ENCODE data around the gene NPEPL1.

The NPEPL1 gene

DNA sequence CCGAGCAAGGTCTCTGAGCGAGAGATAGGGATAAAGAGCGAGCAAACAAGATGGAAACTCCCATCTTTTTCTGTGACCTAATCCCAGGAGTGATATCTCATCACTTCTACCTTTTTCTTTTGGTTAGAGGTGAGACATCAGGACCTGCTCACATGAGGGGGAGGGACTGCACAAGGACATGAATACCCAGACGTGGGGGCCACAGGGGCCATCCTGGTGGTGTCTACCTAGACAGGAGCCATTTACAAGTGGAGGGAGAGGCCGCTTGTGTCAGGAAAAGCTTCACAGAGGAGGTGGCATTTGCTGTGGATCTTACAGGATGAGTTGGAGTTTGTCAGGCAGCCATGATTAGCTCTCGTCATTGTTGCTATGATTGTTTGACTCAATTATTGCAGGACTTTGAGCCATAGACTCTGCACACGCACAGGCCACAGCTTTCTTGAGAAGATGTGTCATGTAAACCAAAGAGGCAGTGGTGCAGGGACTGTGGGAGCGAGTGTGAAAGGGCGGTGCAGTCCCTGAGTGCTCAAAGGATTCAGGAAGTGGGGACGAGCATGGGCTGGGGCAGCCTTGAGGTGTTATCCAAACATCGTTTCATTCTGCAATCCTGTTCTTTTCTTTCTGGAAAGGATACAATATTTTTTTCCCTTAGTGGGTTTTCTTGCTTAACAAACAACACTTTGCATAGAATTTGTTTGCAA, 7.7 kb downstream of the NPEPL1 start:
- DNase-seq (ENCODE audit: low spot score): no peak

DNA sequence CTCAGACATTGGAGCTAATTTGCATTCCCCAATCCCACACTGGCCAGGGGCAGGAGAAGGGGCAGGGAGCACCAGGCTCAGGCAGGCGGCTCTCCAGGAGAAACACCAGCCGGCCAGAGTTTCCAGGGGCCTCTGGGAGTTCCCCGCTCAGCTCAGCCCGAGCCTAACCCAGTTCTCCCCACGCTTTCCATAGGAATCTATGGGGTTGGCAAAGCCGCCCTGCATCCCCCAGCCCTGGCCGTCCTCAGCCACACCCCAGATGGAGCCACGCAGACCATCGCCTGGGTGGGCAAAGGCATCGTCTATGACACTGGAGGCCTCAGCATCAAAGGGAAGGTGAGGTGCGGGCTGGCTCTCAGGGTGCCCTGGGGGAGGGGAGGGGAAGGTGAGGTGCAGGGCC, 8.2 kb downstream of the NPEPL1 start:
- DNase-seq (ENCODE audit: low spot score): no peak

DNA sequence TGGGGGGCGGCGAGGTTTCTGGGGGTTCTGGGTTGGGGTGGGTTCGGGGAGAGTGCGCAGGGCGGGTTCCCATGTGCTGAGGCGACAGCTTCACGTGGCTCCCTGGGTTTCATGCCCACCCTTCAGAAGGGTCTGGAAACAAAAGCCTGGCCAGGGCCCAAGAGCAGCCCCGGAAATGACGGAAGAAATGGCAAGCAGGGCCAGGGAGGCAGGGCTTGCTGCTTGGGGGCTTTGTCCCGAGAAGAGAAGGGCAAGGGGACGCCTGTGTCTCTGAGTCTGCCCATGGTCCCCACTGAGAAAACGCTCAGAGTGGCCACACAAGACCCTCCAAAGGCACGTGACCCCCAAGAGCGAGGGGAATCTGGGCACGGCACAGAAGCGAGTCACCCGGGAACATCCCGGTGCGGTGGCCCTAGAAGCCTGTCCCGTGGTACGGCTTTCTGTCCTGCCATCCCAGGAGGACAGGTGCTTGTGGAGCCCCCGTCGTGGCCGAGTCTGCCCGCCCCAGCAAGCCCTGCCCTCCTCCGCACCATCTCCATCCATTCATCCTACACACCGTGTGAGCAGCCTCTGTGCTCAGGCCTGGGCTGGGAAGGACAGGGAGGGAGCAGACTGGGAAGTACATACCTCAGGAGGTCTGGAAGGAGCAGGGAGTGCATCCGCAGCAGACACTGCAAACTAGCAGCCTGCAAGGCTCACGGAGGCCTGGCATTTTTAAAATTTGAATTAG, 9.0 kb downstream of the NPEPL1 start:
- DNase-seq (ENCODE audit: low spot score): no peak

DNA sequence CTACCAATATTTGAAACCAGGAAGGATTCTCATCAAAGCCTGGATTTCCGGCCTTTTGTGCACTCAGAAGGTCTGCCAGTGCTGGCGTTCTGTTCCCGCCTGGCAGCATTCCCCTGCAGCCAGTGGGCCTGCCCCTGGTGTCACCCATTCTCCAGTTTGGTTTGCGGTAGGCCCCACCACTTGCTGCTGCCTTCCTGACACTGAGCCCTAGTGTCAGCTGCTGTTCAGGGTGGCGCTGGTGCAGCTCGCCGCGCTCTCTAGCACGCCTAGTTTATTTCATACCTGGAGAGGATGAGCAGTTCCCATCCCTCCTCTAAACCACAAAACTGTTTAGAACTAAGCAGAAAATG, 9.5 kb downstream of the NPEPL1 start:
- no peak for DNase-seq (ENCODE audit: low spot score)

DNA sequence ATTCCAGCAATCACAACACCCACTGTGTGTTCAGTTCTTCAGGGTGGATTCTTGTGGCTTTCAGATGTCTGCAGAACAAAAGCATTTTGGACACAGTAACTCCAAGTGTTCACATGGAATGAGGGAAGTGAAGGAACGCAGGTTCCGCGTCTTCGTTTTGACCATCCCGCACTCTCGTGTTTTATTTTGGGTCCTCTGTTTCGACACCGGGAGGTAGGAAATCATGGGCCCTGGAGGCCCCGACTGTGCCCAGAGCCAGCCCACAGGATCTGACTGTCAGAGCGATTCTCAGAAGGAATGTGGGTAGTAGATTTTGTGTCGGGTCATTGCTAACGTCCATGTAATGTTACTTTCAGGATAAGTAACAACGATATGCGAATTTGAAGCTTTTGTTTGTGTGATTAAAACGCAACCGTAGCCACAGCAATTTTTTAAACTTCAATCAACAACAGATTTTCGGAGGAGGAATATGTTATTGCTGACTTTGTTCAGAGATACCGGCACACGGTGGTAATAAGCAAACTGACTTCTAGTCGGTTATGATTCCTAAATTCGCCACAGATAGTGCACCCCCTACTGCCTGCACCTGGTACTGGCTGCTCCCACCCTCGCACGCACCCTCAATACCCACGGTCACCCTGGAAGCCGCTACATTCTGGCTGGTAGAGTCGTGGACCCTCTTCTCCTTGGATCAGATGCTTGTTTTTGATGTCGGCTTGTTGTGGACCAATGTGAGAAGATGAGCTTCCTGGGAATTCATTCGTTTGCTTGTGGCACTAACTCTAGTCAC, 10.5 kb downstream of the NPEPL1 start:
- DNase-seq (ENCODE audit: low spot score): no peak

DNA sequence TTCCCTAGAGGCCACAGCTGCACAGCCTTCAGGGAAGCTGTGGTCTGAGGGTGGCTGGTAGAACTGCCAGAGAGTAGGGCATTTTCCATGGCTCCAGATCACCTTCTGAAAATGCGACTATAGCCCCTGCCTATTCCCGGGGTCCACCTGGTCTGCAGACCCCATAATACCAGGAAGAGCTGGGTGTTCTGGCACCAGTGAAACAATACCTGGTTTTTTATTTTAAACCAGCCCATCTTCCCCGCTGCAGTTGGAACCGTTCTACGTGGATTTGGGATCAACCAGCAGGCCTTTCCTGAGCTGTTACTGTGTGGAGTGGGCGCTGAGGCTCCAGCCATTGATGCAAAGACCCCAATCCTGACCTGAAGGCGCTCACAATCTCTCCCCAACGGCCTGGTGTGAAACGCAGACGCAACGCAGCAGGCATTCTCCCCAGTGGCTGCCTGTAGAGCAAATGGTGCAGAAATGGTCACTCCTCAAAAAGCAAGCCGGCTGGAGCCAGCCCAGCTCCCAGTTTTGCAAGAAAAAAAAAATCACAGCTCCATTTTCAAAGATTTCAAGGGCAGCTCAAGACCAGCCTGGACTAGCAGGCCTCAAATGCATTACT, 11.3 kb downstream of the NPEPL1 start:
- no peak for DNase-seq (ENCODE audit: low spot score)

DNA sequence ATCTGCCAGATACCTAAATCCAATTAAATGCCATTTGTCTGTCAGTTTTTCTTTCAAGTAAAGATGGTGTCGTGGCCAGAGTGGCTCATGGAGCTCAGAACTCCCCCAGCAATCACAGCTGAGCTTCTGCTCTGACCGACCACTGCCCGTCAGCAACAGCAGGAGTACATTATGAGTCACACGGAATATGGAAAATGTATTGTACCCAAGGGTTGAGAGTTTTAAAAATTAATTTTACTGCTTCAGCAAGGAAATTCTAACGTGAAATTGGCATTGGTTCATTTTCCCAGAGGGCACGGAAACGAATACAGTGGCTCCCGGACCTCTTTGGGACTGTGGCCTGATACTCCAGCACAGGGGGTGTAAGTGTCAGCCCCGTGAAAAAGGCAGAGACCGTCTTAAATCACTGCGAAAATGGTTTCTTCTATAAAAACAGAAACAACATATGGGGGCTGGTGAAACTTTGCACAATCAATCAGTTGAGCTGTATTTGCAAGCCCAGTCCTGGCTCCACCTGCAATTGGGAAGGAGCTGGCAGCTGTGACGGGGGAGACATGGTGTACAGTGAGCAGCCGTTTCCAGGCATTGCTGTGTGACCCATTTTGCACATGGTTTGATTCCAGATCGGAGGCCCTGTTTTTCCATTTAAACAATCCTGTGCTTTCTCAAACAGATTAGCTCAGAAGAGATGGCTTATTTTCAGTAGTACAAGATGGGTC, 12.8 kb downstream of the NPEPL1 start:
- no peak for DNase-seq (ENCODE audit: low spot score)

DNA sequence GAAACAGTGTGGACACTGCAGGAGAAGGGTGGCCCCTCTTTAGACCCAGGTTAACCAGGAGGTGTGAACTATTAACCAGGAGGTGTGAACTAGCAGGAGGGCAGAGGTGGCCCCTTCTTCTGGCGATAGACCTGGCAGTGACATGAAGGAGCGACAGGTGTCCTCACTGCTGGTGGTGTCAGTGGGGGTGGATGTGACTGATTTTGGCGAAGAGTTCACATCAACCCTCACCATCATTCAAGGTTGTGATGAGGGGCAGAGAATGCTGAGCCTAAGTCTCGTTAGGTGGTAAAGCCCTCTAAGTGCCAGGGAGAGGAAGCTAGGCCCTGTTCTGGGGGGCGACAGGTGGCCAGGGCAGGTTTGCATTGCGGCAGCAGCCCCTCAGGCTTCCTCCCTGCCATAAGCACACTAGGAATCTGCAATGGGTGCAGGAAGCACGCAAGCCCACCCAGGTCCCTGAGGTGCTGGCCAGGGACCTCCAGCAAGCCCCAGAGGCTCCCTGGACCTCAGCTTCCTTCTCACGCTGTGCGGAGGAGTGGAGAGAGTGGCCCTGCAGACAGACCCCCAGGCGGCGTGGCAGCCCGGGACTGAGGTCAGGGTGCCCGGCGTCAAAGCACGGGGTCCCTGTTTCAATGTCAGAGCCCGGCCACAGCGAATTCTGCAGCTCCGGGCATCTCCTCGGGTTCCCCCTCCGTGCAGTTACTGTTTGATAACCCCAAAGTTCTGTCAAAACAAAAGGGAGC, 13.7 kb downstream of the NPEPL1 start:
- DNase-seq (ENCODE audit: low spot score): no peak

DNA sequence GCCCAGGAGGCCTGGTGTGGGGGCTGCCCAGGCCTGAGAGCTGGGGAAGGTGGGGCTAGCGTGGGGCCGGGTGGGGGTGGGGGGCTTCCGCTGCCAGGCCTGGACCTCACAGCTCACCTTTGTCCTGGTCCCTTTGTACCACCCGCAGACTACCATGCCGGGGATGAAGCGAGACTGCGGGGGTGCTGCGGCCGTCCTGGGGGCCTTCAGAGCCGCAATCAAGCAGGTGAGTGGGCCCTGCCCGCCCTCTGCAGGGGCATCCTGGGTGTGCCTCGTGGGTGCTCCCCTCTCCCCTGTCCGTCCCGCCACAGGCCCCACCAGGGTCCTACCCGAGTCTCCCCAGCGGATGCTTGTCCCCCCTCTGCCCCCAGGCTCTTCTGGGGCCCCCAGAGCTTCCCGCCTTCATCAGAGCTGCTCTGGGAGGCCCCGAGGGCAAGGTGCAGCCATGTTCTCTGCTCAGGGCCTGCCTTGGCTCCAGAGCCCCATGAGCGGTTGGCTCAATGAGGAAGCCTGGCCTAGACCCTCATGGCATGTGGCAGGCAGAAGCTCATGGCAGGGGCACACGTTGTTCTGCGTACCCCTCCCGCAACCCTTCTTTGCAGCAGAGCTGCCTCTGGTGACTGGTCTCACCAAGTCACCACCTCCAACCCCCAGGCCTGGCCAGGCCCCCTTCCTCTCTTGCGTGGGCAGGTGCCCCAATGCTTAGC, 14.5 kb downstream of the NPEPL1 start:
- DNase-seq (ENCODE audit: low spot score): no peak

DNA sequence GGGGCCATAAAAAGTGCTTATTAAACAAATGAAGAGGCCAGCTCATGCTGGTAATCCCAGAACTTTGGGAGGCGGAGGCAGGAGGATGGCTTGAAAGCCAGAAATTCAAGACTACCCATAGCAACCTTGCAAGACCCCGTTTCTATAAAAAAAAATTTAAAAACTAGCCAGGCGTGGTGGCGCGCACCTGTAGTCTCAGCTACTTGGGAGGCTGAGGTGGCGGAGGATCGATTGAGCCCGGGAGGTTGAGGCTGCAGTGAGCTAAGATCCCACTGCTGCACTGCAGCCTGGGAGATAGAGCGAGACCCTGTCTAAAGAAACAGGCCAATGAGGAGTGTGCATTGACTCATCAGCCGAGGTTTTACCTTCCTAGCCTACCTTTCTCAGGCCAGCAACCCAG, 15.2 kb downstream of the NPEPL1 start:
- DNase-seq (ENCODE audit: low spot score): no peak

DNA sequence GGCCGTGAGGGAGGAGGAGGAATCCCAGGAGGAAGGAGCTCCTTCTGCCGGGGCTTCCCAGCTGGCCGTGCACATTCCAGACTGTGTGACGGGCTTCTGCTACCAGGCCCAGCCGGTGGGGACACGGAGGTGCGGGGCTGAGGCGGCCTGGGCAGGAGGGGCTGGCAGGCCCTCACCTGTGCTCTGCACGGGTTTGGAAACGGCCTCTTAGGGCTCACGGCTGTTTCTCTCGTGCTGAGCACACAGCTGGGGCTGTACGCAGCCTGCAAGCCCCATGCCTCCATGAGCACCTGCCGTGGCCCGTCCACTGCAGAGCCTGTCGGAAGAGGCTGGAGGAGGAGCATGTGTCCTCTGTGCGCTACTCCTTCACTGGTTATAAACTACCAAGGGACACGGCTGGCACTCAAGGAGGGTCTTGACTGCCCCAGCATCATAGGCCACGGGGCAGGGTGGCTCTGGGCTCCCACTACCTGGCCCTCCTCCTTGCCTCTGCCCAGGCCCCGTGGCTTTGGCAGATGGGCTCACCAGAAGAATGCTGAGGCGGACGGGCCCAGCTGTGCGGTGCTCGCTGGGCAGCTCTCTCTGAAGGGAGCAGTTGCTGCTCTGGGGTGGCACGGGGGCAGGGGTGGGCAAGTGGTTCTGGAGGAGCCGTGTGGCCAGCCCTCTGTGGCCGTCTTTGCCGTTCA, 15.8 kb downstream of the NPEPL1 start:
- DNase-seq (ENCODE audit: low spot score): peak; percentile 4

DNA sequence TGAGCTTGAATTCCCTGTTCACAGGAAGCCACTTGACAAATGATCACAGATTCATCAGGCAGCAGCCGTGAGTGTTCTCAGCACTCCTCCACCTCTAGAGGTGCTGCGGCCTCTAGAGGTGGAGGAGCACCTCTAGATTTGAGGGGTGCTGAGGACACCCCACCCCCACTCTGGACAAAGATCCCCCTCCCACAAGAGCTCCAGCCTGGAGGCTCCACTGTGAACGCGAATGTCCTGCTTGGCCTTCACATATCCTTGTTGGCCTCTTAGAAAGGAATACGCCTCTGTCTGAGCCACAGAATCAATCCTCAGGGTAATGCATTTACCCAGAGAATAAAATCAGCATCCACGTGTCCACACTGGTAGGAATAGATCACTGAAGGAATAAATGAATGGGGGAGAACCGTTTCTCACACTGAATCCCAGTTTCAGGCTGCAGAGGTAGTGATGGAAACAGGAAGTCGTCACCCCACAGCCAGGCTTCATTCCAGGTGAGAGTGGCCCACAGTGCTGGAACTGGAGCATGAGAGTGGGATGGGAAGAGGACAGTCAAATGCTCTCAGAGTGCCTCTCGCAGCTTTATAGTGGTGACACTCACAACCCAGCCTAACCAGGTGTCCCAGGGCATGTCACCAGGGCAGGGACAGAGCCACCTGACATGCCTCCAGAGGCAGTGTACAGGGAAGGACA, 16.6 kb downstream of the NPEPL1 start:
- no peak for DNase-seq (ENCODE audit: low spot score)

DNA sequence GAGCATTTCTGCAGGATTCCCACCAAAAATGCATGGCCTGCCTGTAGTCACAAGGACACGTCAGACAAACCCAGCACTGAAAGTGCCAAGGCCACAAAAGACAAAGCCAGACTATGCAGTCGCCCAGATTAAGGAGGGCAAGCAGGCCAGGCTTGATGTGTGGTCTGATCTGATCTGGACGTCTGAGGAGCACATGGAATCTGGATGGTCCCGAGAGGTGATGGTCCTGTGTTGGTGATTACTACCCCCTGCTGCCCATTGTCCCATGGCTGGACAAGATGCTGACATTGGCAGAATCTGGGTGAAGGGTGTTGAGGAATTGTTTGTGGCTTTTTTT, 17.1 kb downstream of the NPEPL1 start:
- peak; percentile 4 for DNase-seq (ENCODE audit: low spot score)

DNA sequence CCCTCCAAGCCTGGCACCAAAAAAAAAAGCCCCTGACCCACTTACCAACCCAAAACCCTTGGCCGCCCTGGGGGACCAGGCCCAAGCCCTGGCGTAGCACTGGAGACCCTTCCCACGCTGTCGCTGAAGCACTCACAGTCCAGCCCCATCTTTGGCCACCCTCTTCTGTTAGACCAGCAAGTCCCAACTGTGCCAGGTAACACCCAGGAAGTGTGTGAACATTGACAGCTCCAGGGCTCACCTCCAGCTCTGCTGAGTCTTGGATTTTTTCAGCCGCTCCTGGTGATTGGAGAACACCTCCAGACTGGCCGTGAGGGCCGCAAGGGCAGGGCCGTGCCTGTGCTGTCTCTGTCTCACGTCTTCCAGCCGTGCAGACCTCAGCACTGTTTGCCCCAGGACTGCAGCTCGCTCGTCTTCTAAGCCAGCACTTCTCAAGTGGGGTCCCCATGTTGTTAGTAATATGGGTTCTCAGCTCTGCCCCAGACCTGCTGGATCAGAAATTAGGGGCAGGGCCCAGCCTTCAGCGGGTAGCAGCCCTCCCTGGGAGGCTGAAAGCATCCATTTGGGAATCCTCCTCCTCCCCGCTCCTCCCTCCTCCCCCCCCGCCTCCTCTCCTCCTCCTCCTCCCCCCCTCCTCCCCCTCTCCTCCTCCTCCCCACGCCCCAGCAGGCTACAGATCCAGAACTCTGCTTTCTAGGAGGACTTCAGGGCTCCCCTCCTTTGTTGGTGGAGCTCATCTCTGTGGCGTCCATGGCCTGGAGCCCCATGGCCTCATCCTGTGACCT, 18.1 kb downstream of the NPEPL1 start:
- peak; percentile 2 for DNase-seq (ENCODE audit: low spot score)

DNA sequence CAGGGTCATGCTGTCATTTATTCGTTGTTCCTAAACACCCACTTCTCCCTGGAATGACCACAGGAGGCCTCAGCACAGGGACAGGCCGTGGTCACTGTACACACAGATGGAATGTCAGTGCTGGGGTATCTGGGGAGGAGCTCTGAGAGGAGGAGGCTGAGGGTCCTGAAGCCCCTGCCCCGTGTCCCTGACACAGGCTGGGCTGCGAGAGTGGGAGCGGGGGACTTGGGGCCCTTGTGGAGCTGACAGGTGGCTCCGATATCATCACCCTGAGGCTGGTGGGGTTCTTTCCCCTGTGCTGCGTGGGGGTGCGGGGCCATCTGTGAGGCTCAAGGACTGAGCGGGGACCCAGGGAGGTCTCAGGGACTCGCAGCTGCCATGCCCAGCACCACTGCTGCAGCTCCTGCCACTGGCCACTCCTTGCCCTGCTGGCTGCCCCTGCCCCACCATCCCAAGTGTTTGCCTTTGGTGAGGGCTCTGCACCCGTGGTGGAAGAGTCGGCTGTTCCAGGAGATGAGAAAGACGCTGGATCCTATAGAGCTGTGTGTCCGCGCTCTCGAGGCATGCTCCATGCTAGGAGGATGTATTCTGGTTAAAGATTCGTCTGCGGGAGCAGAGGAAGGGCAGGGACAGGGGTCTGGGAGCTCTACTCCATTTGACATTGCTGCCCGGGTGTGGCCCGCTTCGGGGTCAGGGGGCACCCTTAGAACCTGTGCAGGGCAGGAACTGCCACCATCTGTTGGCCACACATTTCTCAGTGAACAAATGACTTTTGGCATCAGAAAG, 18.9 kb downstream of the NPEPL1 start:
- DNase-seq (ENCODE audit: low spot score): peak; percentile 5

DNA sequence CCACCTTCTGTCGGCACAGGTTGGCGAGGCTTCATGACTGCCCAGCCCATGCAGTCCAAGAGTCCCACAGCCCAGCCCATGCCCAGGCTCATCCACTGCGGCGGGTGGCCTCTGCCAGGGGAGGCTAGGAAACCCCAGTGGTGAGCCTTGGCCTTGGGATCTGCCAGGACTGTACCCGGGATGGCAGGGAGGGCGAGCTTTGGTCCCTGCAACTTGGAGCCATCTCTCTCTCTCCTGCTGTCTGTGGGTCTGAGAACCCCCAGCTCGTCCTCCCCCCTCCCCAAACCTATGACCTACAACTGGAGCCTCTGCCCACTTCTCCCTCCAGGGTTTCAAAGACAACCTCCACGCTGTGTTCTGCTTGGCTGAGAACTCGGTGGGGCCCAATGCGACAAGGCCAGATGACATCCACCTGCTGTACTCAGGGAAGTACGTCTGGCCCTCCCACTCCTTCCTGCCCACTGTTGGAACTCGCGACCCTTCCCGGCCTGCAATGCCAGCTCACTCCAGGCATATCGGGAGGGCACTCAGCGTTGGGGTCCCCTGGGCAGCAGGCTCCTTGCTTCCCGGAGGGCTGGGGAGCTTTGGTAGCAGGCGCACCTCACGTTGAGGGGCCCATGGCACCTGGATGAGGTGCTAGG, 19.7 kb downstream of the NPEPL1 start:
- DNase-seq (ENCODE audit: low spot score): peak; percentile 3

All from GM03348 (cell line).